ENCODE measurements around the gene GON7.

Gene GON7

DNA sequence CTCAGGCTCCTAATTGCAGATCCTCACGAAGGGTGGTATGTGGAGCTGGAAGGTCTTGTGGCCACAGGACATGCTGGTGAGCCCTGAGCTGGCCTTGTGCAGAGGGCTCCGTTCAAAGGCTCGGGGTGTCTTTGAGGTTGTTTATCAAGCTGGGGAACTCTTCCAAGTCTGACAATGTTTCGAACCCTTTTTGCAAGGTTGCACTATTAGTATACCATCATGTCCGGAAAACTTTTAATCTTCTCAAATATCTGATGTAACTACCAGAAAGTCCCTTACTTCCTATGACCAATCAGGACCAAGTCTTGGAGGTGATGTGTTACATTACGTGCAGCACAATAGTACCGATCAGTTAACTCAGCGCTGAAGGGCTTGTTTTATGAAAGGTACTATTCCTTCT lies 21.7 kb upstream of the GON7 start:
- Histone ChIP-seq H3K9ac (ENCODE audit: low read length) (no peak overlapping the region), H3K36me3 (ENCODE audit: low read length) (peaks cover 21% of the 10 kb centered on the region; the same call in 1 of the 2 replicates), H3K27me3 (ENCODE audit: low read length) (no peaks in the 10 kb centered on the region), H2AFZ (ENCODE audit: low read depth, low read length, severe bottlenecking) (no peak overlapping the region), H3F3A (ENCODE audit: insufficient read depth) (no peaks in the 10 kb centered on the region), H4K20me1 (ENCODE audit: low read depth, low read length) (no peaks in the 10 kb centered on the region; the same call in 1 of the 2 replicates), H3K4me3 (ENCODE audit: insufficient read depth, low read length, poor library complexity, severe bottlenecking) (no peak overlapping the region), H3K27ac (ENCODE audit: low read depth, low read length) (no peak overlapping the region), H3K9me2 (replicated peaks; ENCODE audit: insufficient read depth, low read length) (no peaks in the 10 kb centered on the region), H3K4me2 (ENCODE audit: low read depth, low read length, poor library complexity, severe bottlenecking) (no peak overlapping the region), H3K79me2 (ENCODE audit: insufficient read depth, low read length) (no peaks in the 10 kb centered on the region), H3K9me3 (ENCODE audit: insufficient read depth, low read length) (no peaks in the 10 kb centered on the region)
- no peak for TF ChIP-seq EZH2phosphoT487 (conservative IDR thresholded peaks at IDR 0.05; ENCODE audit: low read length)
- TF ChIP-seq, protein P1, sequence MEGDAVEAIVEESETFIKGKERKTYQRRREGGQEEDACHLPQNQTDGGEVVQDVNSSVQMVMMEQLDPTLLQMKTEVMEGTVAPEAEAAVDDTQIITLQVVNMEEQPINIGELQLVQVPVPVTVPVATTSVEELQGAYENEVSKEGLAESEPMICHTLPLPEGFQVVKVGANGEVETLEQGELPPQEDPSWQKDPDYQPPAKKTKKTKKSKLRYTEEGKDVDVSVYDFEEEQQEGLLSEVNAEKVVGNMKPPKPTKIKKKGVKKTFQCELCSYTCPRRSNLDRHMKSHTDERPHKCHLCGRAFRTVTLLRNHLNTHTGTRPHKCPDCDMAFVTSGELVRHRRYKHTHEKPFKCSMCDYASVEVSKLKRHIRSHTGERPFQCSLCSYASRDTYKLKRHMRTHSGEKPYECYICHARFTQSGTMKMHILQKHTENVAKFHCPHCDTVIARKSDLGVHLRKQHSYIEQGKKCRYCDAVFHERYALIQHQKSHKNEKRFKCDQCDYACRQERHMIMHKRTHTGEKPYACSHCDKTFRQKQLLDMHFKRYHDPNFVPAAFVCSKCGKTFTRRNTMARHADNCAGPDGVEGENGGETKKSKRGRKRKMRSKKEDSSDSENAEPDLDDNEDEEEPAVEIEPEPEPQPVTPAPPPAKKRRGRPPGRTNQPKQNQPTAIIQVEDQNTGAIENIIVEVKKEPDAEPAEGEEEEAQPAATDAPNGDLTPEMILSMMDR (IDR thresholded peaks at IDR 0.05; ENCODE audit: insufficient read depth, low read length, poor library complexity, severe bottlenecking), result no peak

DNA sequence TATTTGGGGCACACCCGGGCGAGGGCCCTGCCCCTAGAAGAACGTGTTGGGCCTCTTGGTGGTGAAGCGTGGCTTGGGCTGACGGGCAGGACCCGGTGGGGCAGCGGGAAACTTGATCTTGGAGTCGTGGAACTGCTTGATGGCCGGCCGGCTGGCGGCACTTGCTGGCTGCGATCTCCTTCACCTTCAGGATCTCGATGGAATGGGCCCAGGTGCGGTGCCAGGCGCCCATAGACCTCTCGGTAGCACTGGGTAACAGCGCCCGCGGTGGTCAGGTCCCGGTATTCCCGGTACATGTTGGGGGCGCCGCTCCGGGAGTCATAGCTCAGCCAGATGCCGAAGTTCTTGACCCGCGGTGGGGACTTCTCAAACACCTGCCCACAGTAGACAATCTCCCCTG lies 16.7 kb upstream of the GON7 start:
- H2AFZ ChIP-seq (ENCODE audit: low read depth, low read length, severe bottlenecking), result no peak overlapping the region
- no peak overlapping the region for H3K4me3 ChIP-seq (ENCODE audit: insufficient read depth, low read length, poor library complexity, severe bottlenecking)
- TF ChIP-seq, protein P1 (IDR thresholded peaks at IDR 0.05; ENCODE audit: insufficient read depth, low read length, poor library complexity, severe bottlenecking), result no peak
- TF ChIP-seq EZH2phosphoT487 (conservative IDR thresholded peaks at IDR 0.05; ENCODE audit: low read length), result no peak

DNA sequence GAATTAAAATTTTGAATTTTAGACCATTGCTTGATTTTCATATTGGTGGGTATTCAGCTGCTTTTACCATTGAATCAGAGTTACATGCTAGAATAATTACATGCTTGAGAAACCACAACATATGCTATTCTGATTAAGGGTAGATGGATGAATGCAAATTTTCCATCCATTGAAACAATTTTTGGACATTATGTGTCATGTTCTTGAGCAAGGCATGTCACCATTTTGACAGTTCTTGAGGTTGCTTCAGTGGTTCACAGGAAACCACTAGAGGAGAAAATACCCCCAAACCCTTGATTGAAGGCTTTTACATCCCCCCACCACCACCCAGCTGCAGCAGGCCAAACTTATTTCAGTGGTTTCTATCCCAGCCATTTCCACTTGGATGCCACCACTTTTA lies 13.6 kb upstream of the GON7 start:
- H3K9me2 ChIP-seq (replicated peaks; ENCODE audit: insufficient read depth, low read length), result no peaks in the 10 kb centered on the region
- H3K4me2 ChIP-seq (ENCODE audit: low read depth, low read length, poor library complexity, severe bottlenecking), result no peak overlapping the region
- no peaks in the 10 kb centered on the region for H4K20me1 ChIP-seq (ENCODE audit: low read depth, low read length)
- peaks cover 22% of the 10 kb centered on the region for H3K36me3 ChIP-seq (ENCODE audit: low read length)
- H3F3A ChIP-seq (ENCODE audit: insufficient read depth), result no peaks in the 10 kb centered on the region
- TF ChIP-seq, protein P1 (IDR thresholded peaks at IDR 0.05; ENCODE audit: insufficient read depth, low read length, poor library complexity, severe bottlenecking), result no peak
- TF ChIP-seq EZH2phosphoT487 (conservative IDR thresholded peaks at IDR 0.05; ENCODE audit: low read length), result no peak
- H3K4me3 ChIP-seq (ENCODE audit: insufficient read depth, low read length, poor library complexity, severe bottlenecking), result no peak overlapping the region
- peak overlapping the region; percentile 51; the same call in 1 of the 2 replicates for H3K27ac ChIP-seq (ENCODE audit: low read depth, low read length)
- no peaks in the 10 kb centered on the region for H3K9me3 ChIP-seq (ENCODE audit: insufficient read depth, low read length)
- no peaks in the 10 kb centered on the region for H3K27me3 ChIP-seq (ENCODE audit: low read length)
- no peaks in the 10 kb centered on the region for H3K79me2 ChIP-seq (ENCODE audit: insufficient read depth, low read length)
- no peak overlapping the region for H3K9ac ChIP-seq (ENCODE audit: low read length)
- H2AFZ ChIP-seq (ENCODE audit: low read depth, low read length, severe bottlenecking), result no peak overlapping the region

More for the DNA sequence above, 16.7 kb upstream of the GON7 start:
- Histone ChIP-seq H3K4me2 (ENCODE audit: low read depth, low read length, poor library complexity, severe bottlenecking) (no peak overlapping the region), H3K36me3 (ENCODE audit: low read length) (peaks cover 34% of the 10 kb centered on the region), H3K79me2 (ENCODE audit: insufficient read depth, low read length) (no peaks in the 10 kb centered on the region), H3K27ac (ENCODE audit: low read depth, low read length) (no peak overlapping the region), H3K27me3 (ENCODE audit: low read length) (no peaks in the 10 kb centered on the region), H3F3A (ENCODE audit: insufficient read depth) (no peaks in the 10 kb centered on the region), H3K9me2 (replicated peaks; ENCODE audit: insufficient read depth, low read length) (no peaks in the 10 kb centered on the region), H4K20me1 (ENCODE audit: low read depth, low read length) (no peaks in the 10 kb centered on the region; the same call in 1 of the 2 replicates), H3K9me3 (ENCODE audit: insufficient read depth, low read length) (no peaks in the 10 kb centered on the region), H3K9ac (ENCODE audit: low read length) (no peak overlapping the region)

Measured in SU-DHL-6 (cell line).